Right ventricle myocardium superior (tissue), 1 donor: ENCODE data around the gene PLIN3. TPM values are rescaled to one million over a fixed set of nuclear protein-coding genes. Genes with fewer than 3 reads are reported as not detected.
"Not testable (repeated sequence)": the region's sequence is repeated elsewhere in the genome, so short reads cannot be mapped to it uniquely, and the experiment has no call there.

ENCODE experiments used
- ATAC-seq: fragments of 200-7000 bp; cut with Tn5 transposase; one replicate; pipeline ENCODE4 v1.9.1; 2020; ENCODE audit warnings: mild to moderate bottlenecking; ENCODE audit not compliant: poor library complexity
- DNase-seq: peaks from one replicate; pipeline ENCODE4 v3.0.0-alpha.2; 2020
- intact Hi-C: fragments of 100-400 bp; cut with DNase I; formaldehyde crosslinking; loops from one replicate; pipeline ENCODE4 v1.11.2; 2022
- total RNA-seq: library from RNA; stranded (reverse); fragmentation: NEBNext Ultra II Directional; extraction: Animal tissue kit (Norgen Biotek cat#: 25700); gene quantifications from one replicate; pipeline ENCODE4 v1.2.1, GENCODE V29; 2021
- donor health status: DM: no; HTN: yes; CAD: no; lungs with severe emphysema.

The PLIN3 gene
- total RNA-seq, 1 donor from 2014 or later, result 27.9 TPM

- ATAC-seq, result no peak
- intact Hi-C loops, result no loop called here
These were observed 7.8 kb downstream of the PLIN3 start for GRCh38 chr19:4859697-4860096.

GRCh38 chr19:4856468-4856867, 11.0 kb downstream of the PLIN3 start:
- DNase-seq, intact Hi-C loops, ATAC-seq: not testable (repeated sequence)

More at GRCh38 chr19:4859697-4860096, 7.8 kb downstream of the PLIN3 start:
- no peak for DNase-seq

GRCh38 chr19:4853506-4853905, 14.0 kb downstream of the PLIN3 start:
- DNase-seq, ATAC-seq, intact Hi-C loops: not testable (repeated sequence)

DNA sequence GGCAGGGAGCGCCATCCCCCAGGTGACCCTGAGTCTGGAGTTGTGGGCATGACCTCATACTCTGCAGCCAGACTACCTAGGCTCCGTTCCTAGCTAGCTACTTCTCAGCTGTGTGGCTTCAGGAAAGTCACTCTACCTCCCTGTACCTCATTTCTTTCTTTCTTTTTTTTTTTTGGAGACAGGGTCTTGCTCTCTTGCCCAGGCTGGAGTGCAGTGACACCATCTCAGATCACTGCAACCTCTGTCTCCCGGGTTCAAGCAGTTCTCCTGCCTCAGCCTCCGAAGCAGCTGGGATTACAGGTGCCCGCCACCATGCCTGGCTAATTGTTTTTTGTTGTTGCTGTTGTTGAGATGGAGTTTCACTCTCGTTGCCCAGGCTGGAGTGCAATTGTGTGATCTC, 15.0 kb downstream of the PLIN3 start:
- ATAC-seq, result peak; percentile 23
- intact Hi-C loops, result no loop called here

DNA sequence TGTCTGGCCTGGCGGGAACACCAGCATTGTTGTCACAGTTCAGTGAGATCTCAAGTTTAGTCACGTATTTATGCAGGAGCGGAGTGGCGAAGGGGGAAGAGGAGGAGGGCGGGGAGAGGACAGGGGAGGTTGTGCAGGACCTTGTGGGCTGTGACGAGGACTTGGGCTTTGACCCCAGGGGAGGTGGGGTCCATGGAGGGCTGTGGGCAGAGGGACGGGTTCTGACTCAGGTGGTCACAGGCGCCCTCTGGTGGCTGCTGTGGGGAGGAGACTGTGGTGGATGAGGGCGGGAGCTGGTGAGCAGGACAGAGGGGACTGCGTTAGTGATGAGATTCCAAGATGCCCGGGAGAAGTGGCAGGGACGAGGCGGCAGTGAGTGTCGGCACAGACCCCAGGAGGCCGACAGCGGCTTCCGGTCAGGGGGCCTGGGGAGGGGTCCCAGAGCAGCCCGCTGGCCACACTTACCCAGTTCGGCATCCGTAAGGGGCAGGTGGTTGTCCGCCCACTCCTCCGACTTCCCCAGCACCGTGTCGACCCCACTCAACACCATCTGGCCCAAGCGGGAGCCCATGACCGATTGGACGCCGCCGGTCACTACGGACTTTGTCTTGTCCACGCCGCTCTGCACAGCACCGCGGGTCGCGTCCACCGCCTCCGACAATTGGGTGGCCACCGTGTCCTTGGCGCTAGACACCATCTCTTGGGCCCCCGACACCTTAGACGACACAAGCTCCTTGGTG, 15.7 kb downstream of the PLIN3 start:
- intact Hi-C loops, result loop anchor here (1.0 kb wide), 1 partner anchor 42 kb away; no protein-coding TSS in a partner anchor
- peak; percentile 91 for ATAC-seq
- peak; percentile 88 for DNase-seq

More for the DNA sequence above, 15.0 kb downstream of the PLIN3 start:
- DNase-seq, result no peak

DNA sequence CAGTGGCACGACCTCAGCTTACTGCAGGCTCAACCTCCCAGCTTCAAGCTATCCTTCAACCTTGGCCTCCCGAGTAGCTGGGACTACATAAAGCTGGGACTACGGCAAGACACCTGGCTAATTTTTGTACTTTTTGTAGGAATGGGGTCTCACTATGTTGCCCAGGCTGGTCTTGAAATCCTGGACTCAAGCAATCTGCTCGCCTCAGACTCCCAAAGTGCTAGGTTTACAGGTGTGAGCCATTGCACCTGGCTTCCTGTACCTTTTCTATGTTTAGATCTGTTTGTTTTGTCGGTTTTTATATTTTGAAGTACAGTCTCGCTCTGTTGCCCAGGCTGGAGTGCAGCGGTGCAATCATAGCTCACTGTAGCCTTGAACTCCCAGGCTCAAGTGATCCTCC, 18.4 kb downstream of the PLIN3 start:
- no peak for ATAC-seq
- DNase-seq, result no peak
- intact Hi-C loops, result no loop called here

DNA sequence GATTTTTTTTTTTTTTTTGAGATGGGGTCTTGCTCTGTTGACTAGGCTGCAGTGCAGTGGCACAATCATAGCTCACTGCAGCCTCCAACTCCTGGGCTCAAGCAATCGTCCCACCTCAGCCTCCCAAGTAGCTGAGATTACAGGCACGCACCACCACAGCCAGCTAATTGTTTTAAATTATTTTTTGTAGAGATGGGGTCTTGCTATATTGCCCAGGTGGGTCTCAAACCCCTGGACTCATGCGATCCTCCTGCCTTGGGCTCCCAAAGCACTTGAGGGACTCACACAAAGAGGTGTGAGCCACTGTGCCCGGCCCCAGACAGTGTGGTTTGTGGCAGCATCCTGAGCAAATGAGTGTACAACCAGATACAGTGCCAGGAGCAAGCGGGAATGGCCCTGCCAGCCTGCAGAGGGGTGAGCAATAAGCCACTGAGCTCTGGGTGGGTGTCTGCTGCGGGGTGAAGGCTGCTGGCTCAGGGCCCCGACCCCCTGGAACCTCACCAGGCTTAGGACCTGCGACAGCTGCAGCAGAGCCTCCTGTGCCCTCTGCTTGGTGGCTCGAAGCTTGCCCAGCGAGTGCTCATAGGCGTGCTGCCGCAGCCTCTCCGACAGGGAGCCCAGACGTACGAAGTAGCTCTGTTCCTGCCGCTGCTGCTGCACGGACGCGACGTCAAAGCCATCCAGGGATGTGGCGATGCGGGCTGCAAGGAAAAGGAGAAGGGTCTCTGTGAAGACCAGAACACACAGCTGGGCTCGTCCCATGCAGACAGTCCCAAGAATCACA, 20.1 kb downstream of the PLIN3 start:
- DNase-seq (no peak), ATAC-seq (no peak)
- intact Hi-C loops, result no loop called here

DNA sequence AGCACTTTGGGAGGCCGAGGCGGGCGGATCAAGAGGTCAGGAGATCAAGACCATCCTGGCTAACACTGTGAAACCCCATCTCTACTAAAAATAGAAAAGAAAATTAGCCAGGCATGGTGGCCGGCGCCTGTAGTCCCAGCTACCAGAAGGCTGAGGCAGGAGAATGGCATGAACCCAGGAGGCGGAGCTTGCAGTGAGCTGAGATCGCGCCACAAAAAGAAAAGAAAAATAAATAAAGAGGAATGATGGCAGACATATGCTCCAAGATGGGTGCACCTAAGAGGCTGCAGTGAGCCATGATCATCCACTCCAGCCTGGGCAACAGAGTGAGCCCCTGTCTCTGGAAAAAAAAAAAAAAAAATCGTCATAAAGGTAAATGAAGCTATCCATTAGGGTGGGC, 21.5 kb downstream of the PLIN3 start:
- peak; percentile 50 for DNase-seq
- peak; percentile 27 for ATAC-seq
- intact Hi-C loops, result not testable (repeated sequence)

GRCh38 chr19:4844348-4845179, 22.9 kb downstream of the PLIN3 start:
- peak; percentile 75 for ATAC-seq
- intact Hi-C loops, result no loop called here
- DNase-seq, result peak; percentile 75

DNA sequence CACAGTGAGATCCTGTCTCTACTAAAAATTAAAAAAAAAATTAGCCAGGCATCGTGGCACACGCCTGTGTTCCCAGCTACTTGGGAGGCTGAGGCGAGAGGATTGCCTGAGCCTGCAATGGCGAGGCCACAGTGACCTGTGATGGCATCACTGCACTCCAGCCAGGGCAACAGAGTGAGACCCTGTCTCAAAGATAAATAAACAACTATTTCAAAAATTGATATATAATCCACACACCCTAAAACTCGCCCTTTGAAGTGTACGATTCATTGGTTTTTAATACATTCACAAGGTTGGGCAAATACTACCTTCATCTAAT, 23.9 kb downstream of the PLIN3 start:
- DNase-seq (no peak), ATAC-seq (no peak)
- intact Hi-C loops, result no loop called here

DNA sequence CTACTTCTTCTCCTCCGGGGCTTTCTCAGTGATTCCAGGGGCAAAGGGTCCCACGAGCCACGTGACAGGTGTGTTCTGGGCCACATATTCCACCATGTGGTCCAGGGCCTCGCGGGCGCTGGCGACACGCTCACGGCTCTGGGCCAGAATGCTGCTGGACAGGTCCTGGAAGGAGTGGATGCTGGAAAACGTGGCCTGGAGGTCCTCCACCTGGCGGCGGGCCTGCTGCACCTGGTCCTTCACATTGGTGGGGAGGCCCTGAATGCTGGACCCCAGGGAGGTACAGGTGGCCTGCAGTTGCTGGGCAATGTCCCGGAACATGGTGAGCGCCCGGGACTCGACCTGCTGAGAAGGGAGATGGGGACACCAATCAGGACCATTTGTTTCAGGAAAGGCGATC, 28.3 kb downstream of the PLIN3 start:
- ATAC-seq (no peak), DNase-seq (no peak)
- intact Hi-C loops, result no loop called here

GRCh38 chr19:4832776-4833175, 34.7 kb downstream of the PLIN3 start:
- DNase-seq, result no peak
- intact Hi-C loops, result no loop called here
- ATAC-seq, result no peak

GRCh38 chr19:4831979-4832340, 35.5 kb downstream of the PLIN3 start:
- peak; percentile 39 for ATAC-seq
- DNase-seq, intact Hi-C loops: not testable (repeated sequence)

DNA sequence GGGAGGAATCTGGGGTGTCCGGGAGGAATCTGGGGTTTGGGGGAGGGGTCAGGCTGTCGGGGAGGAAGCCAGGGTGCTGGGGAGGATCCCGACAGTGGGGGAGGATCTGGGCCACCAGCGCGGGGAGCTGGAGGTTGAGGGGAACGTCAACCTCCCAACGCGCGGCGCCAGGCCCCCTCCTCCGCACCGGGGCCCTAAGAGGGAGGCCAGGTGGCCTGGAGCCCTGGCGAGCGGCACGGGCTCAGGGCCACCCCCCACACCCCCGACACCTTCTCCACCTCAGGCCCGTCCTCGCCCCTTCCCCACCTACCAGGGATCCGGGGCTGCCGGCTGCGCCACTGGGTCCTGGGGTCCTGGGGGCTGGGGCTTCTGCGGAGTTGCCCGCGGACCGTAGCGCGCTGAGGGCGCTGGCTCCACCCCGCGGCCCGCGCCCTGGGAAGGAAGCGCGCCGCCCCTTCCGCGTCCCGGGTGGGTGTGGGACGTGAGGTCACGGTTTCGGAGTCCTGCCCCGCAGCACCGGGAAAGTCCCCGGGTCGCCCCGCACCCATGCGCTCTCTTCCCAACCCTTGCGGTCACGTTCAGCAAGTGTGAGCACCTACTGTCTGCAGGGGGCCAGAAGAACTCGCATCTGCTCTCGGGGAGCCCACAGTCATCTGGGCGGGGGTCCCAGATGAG, 36.0 kb downstream of the PLIN3 start, which contains the start of gene TICAM1:
TSS of gene TICAM1 (minus strand) at position 409 of the 675 bp plus-strand sequence. CDS start 13,335 bp downstream, outside the sequence.
- DNase-seq (peak; percentile 89), ATAC-seq (peak; percentile 98)
- intact Hi-C loops, result no loop called here

DNA sequence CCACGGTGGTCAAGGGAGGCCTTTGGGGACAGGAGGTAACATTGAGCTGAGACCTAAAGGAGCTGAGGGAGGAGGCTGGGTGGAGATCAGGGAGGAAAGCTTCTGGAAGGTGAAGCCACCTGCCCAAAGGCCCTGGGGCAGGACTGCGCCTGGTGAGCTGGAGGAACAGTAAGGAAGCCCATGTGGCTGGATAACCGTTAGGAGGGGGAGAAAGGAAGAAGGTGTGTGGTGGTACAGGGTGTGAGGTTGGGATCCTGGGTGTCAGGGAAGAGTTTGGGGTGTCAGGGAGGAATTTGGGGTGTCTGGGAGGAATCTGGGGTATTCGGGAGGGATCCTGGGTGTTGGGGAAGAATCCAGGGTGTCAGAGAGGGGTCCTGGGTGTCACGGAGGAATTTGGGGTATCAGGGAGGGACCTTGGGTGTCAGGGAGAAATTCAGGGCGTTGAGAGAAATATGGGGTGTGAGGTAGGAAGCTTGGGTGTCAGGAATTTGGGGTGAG, 36.6 kb downstream of the PLIN3 start:
- no peak for ATAC-seq
- intact Hi-C loops, result no loop called here
- DNase-seq, result no peak

DNA sequence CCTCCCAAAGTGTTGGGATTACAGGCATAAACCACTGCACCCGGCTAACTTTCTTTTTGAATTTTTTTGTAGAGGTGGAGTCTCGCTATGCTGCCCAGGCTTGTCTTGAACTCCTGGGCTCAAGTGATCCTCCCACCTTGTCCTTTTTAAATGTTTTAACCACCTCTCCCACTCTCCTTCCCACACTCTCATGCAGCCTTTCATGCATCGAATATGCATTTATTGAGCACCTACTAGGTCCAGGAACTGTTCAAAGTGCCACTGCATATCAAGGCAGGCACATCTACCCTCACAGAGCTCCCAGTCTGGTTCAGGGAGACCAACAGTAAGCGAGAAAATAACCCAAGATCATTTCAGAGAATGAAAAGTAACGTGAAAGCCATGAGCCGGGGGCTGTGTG, 37.1 kb downstream of the PLIN3 start:
- intact Hi-C loops, result no loop called here
- DNase-seq (no peak), ATAC-seq (no peak)

- ATAC-seq, result no peak
- intact Hi-C loops, result no loop called here
- DNase-seq, result no peak
These were observed 38.3 kb downstream of the PLIN3 start for GRCh38 chr19:4829001-4829712.

- intact Hi-C loops, result no loop called here
- DNase-seq (no peak), ATAC-seq (no peak)
These were observed 43.9 kb downstream of the PLIN3 start for GRCh38 chr19:4823577-4823976.
